C1 segment of cervical spinal cord (tissue), 14 donors: Measurements from ENCODE around the gene TRAPPC5.
"Not testable (repeated sequence)": the region's sequence is repeated elsewhere in the genome, so short reads cannot be mapped to it uniquely, and the experiment has no call there.

Experiments used
- DNase-seq, 14 donors: peaks; one replicate each; lab custom pipeline; 2025; lab: John Stamatoyannopoulos, UW

The TRAPPC5 gene

GRCh38 chr19:7680606-7681339, at the start of gene TRAPPC5:
Gene TRAPPC5, plus strand, starts transcription at chr19:7680833. Its CDS starts 1,421 bp downstream, at chr19:7682254.
- DNase-seq = peak; percentile 8 to 91 (median 72)

GRCh38 chr19:7631577-7631976, 49.1 kb upstream of the TRAPPC5 start:
- DNase-seq = no peak

- no peak for DNase-seq
Observed at GRCh38 chr19:7632340-7633203, 48.1 kb upstream of the TRAPPC5 start.

DNA sequence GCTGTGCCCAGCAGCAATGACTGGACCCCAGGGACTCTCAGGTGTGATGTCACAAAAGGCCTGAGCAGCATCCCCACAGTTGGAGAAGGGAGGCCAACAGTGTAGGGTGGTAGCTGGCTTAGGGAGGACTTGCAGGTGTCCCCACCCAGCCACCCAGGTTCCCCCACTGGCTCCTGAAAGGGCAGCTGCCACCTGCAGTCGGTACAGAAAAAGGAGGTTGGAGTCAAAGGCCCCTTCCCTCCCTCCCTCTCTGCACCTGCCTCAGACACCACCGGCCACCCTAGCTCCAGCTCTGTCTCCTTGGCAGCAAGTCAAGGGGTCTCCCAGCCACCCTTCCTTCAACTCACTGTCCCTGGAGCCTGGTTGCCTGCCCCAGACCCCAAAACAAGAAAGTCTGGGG, 46.9 kb upstream of the TRAPPC5 start, which contains the start of gene PCP2:
Gene PCP2, minus strand, starts transcription at position 22 of the 400 bp plus-strand sequence. CDS start 262 bp downstream, outside the sequence.
- no peak for DNase-seq

GRCh38 chr19:7635670-7636069, 45.0 kb upstream of the TRAPPC5 start:
- no peak for DNase-seq

GRCh38 chr19:7636317-7636690, 44.3 kb upstream of the TRAPPC5 start:
- DNase-seq = no peak

GRCh38 chr19:7636691-7637373, 43.8 kb upstream of the TRAPPC5 start, which contains the start of gene STXBP2:
Gene STXBP2, plus strand, starts transcription at chr19:7637110. Its CDS starts 40 bp downstream, at chr19:7637150.
- DNase-seq = peak in 5 of 14 donors; percentile 9 to 22 (median 13)

GRCh38 chr19:7637374-7638256, 43.0 kb upstream of the TRAPPC5 start:
- DNase-seq = peak in 1 of 14 donors; percentile 13

DNA sequence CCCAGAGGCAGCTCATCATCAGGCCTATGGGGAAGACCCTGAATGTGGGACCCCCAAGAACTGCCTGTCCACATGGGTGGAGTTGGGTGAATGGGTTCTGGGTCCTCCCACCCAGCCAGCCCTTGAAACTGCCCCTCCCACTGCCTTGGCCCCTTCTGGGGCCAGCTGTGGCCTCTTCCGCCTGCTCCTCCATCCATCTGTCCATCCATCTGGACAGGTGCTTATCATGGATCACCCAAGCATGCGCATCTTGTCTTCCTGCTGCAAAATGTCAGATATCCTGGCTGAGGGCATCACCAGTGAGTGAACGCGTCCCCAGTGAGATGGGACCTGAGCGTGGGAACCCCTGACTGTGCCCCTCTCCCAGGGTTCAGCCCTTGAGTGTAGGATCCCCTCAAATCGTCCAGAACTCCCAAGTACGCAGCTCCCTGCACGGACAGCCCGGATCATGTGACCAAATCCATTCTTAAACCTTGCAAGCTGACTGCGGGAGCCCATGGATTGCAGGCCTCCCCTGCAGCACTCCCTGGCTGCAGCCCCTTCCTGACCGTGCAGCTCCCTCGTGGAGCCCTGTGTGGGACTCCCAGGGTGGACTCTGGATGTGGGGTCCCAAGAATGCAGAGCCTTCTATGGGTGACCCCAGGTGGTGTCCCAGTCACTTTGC, 41.7 kb upstream of the TRAPPC5 start:
- no peak for DNase-seq

- no peak for DNase-seq
Observed at GRCh38 chr19:7639863-7640348, 40.7 kb upstream of the TRAPPC5 start.

- DNase-seq = no peak
Observed at GRCh38 chr19:7640803-7641202, 39.8 kb upstream of the TRAPPC5 start.

GRCh38 chr19:7641290-7642276, 39.0 kb upstream of the TRAPPC5 start:
- DNase-seq = no peak

GRCh38 chr19:7642295-7643030, 38.2 kb upstream of the TRAPPC5 start:
- no peak for DNase-seq

- DNase-seq = no peak
Observed at GRCh38 chr19:7643031-7643415, 37.6 kb upstream of the TRAPPC5 start.

- DNase-seq = not testable (repeated sequence)
Observed at GRCh38 chr19:7643629-7644549, 36.7 kb upstream of the TRAPPC5 start.

DNA sequence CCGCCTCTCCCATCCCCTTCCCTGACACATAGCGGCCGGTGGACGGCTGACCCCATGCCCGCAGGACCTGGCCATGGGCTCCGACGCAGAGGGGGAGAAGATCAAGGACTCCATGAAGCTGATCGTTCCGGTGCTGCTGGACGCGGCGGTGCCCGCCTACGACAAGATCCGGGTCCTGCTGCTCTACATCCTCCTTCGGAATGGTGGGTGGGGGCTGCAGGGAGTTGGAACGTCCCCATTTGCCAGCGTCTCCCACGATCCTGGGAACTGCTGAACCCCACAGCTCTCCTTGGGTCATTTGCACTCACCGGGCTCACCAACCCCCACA, 36.1 kb upstream of the TRAPPC5 start:
- DNase-seq = no peak

GRCh38 chr19:7645163-7645562, 35.5 kb upstream of the TRAPPC5 start:
- peak in 1 of 14 donors; percentile 14 for DNase-seq
